NCI-H226 (cell line): ENCODE results near the gene C4B.
"Not testable (repeated sequence)": the region's sequence is repeated elsewhere in the genome, so short reads cannot be mapped to it uniquely, and the experiment has no call there.

Source experiments
- DNase-seq: peaks from one replicate; pipeline ENCODE4 v3.0.0-alpha.2; 2015

The C4B gene

DNA sequence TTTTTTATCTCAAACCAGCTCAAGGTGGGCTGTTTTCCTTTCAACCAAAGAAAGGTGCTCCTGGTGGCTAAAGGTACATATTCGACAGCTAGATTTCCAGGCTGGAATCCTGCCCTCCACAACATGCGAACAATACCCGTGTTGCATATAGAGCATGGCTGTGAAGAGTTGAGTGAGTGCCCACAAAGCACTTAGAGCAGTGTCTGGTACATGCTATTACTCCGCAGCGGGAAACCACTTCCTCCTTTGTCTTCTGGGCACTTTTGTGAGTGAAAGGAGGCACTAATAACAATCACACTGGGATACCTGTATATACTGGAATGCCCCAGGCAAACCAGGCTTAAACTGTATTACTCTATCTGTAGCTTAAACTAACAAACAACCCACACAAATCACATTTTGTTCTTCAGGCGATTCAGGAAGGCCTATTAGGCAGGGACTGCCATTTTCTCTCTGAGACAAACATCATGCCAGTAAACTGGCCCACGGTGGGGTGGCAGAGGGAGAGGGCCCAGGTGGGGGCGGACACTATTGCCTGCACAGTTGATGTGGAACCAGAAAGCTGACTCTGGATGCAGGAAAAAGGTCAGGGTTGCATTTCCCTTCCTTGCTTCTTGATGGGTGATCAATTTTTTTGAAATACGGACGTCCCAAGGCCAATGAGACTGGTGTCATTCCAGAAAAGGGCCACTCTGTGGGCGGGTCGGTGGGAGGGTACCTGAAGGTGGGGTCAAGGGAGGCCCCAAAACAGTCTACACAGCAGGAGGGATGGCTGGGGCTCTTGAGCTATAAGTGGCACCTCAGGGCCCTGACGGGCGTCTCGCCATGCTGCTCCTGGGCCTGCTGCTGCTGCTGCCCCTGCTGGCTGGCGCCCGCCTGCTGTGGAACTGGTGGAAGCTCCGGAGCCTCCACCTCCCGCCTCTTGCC lies 23.3 kb downstream of the C4B start, which contains the start of gene CYP21A2:
CYP21A2 (plus strand) TSS at position 818 of the 927 bp plus-strand sequence; CDS start at position 826, 8 bp downstream.
- not testable (repeated sequence) for DNase-seq

DNA sequence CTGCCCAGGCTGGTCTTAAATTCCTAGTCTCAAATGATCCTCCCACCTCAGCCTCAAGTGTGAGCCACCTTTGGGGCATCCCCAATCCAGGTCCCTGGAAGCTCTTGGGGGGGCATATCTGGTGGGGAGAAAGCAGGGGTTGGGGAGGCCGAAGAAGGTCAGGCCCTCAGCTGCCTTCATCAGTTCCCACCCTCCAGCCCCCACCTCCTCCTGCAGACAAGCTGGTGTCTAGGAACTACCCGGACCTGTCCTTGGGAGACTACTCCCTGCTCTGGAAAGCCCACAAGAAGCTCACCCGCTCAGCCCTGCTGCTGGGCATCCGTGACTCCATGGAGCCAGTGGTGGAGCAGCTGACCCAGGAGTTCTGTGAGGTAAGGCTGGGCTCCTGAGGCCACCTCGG lies 24.3 kb downstream of the C4B start:
- DNase-seq = not testable (repeated sequence)

GRCh38 chr6:32039321-32040274 lies 25.0 kb downstream of the C4B start:
- DNase-seq = not testable (repeated sequence)

- not testable (repeated sequence) for DNase-seq
Observed at GRCh38 chr6:32040299-32041049, 25.9 kb downstream of the C4B start.

- not testable (repeated sequence) for DNase-seq
Observed at GRCh38 chr6:32041050-32041321, 26.4 kb downstream of the C4B start.

DNA sequence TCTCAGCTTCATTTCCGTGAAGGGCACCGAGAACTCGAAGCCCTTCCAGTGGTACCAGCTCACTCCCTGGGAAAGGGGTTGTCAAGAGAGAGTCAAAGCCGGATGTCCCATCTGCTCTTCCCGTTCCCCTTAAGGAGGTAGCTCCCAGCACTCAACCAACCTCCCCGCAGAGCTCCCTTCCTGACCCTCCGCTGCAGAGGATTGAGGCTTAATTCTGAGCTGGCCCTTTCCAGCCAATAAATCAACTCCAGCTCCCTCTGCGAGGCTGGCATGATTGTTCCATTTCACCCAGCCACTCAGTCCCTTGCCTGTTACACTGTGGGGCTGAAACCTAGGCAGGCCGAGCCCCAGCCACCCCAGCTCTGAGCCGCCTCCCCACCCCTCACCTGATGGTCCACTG lies 26.8 kb downstream of the C4B start:
- DNase-seq = not testable (repeated sequence)

DNA sequence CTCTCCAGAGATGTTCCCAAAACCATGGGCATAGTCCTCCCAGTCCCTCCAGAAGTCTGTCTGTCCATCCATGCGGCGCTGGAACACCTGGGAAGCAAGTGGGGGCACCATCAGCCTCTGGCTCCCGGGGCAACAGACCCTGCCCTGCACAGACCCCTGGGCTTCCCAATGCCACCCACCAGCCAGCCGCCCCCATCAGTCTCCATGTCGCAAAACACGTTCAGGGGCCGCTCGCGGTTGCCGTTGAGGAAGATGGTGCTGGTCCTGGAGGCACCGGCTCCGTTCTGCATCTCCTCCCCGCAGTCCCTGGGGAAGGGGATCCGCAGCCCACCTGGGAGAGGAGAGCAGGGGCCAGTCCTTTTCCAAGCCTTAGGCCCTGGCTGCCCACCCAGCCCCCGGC lies 27.7 kb downstream of the C4B start:
- DNase-seq = not testable (repeated sequence)

GRCh38 chr6:32043589-32044380 lies 29.2 kb downstream of the C4B start:
- DNase-seq = not testable (repeated sequence)

- DNase-seq = not testable (repeated sequence)
Observed at GRCh38 chr6:32044916-32045315, 30.3 kb downstream of the C4B start.

DNA sequence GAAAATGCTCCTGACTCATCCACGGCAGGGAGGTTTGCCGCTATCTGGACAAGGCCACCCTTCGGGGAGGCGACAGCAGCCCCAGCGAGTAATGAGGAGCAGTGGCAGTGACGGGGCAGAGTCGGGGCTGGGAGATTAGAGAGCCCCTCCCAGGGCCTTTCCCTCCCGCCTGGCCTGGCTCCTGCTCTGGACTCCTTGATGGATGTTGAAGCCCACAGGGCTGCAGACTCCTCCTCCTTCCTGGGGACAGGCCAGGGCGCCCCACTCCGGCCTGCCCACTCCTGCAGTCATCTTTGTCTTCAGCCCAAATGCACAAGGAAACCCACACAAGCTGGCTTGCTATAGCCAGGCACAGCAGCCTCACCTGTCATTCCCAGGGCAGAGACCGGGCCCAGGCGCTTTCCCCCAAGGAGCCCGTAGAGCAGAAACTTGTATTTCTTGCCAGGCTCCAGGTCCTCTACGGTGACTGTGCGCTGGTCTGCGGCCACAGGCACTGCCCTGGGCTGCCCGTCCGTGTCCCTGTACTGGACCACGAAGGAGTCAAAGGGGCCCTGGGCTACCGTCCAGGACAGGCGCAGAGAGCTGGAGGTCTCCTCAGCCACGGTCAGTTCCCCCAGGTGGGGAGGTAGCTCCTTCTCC lies 31.3 kb downstream of the C4B start:
- DNase-seq = no peak

GRCh38 chr6:32046450-32047083 lies 32.0 kb downstream of the C4B start:
- DNase-seq = no peak

DNA sequence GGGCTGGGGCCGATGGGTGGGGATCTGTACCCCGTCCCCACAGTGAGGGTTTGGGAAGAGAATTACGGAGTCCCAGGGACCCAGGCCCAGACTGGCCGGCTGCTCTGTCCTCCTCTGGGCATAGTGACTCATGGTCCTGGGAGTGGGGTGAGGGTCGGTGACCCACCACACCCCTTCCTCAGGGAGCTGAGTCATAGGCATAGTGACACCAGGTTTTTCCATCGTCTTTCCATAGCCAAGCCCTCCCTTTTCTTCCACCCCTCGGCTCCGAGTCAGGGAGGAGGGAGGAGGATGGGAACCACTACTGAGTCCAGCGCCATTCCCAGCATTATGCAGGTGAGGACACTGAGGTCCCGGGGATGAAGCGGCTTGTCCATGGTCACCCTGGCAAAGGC lies 32.5 kb downstream of the C4B start:
- no peak for DNase-seq

- DNase-seq = no peak
Observed at GRCh38 chr6:32047539-32047854, 32.9 kb downstream of the C4B start.

- DNase-seq = peak; percentile 14
Observed at GRCh38 chr6:32047855-32048766, 33.5 kb downstream of the C4B start.

DNA sequence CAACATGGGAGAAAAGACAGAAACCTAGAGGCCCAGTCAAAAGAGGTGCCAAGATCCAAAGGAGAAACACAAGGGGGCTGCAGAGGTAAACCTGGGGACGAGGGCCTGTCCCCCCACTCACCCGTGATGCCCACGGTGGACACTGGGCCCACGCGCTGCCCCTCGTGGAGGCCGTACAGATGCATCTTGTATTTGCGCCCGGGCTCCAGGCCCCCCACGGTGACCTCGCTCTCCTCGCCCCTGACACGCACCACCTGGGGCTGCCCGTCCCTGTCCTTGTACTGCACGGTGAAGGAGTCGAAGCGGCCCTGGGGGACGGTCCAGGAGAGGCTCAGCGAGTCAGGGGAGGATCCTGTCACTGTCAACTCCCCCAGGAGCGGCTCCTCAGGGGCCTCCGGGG lies 34.6 kb downstream of the C4B start:
- DNase-seq = not testable (repeated sequence)

DNA sequence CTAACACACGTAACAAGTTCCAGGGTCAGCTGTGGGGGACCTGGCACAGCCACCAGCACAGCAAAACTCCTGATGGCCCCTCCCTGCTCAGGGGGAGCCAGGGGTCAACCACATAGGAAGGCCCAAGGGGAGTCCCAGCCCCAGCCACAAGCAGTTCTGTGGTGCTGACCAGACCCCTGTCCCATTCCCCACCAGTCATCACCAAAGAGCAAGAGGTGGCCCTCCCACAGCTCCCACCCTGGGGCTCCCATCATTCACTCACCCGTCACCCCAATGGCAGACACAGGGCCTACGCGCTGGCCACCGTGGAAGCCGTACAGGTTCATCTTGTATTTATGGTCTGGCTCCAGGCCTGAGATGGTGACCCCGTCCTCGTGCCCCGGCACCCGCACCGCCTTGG lies 35.1 kb downstream of the C4B start:
- not testable (repeated sequence) for DNase-seq

DNA sequence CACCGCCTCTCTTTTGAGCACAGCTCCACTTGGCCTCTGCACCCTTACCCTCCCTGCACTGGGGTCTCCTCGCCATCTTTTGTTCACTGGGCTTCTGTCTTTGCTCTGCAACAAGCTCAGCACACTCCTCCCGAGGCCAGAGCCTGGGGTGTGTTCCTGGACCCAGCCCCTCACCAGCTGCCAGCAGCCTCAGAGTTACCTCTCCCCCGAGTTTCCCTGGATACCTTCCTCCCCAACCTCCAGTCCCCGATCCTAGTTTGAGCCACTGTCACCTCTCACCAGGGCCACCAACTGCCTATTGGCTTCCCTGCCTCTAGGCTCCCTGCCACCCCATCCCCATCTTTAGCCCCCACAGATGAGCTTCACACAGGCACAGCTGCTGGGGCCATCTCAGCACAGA lies 36.0 kb downstream of the C4B start:
- DNase-seq = no peak

GRCh38 chr6:32052626-32053025 lies 38.0 kb downstream of the C4B start:
- not testable (repeated sequence) for DNase-seq

GRCh38 chr6:32053314-32053713 lies 38.7 kb downstream of the C4B start:
- DNase-seq = not testable (repeated sequence)

- DNase-seq = not testable (repeated sequence)
Observed at GRCh38 chr6:32055756-32056155, 41.2 kb downstream of the C4B start.
